H9 (cell line): ENCODE data around the gene MEMO1. TPM values are rescaled to one million over a fixed set of nuclear protein-coding genes. Genes with fewer than 3 reads are reported as not detected.

Experiments
- DNase-seq: peaks from one replicate; pipeline ENCODE4 v3.0.0-alpha.2; 2017
- H2AFZ ChIP-seq: one replicate; pipeline ENCODE4 v1.6.1; 2013; ENCODE audit warnings: mild to moderate bottlenecking, low read length, control low read depth, moderate library complexity
- H2AK5ac ChIP-seq: 2 replicates; pipeline ENCODE4 v1.6.1; 2013; ENCODE audit warnings: low read length, control low read depth, mixed read lengths; ENCODE audit not compliant: insufficient read length
- H2BK120ac ChIP-seq: one replicate; pipeline ENCODE4 v1.6.1; 2013; ENCODE audit warnings: low read depth, mild to moderate bottlenecking, low read length, control low read depth, inconsistent platforms; ENCODE audit not compliant: poor library complexity, severe bottlenecking
- H2BK12ac ChIP-seq: 2 replicates; pipeline ENCODE4 v1.6.1; 2013; ENCODE audit warnings: low read length, control low read depth, mixed read lengths, low read depth; ENCODE audit not compliant: insufficient read length
- H2BK15ac ChIP-seq: 2 replicates; pipeline ENCODE4 v1.6.1; 2013; ENCODE audit warnings: low read depth, low read length, control low read depth
- H2BK20ac ChIP-seq: one replicate; pipeline ENCODE4 v1.6.1; 2013; ENCODE audit warnings: low read depth, mild to moderate bottlenecking, low read length, control low read depth, inconsistent platforms; ENCODE audit not compliant: poor library complexity, severe bottlenecking
- H2BK5ac ChIP-seq: 2 replicates; pipeline ENCODE4 v1.6.1; 2013; ENCODE audit warnings: low read length, control low read depth, mixed read lengths; ENCODE audit not compliant: insufficient read length
- H3K14ac ChIP-seq: 2 replicates; pipeline ENCODE4 v1.6.1; 2013; ENCODE audit warnings: low read length, control low read depth; ENCODE audit not compliant: insufficient read depth
- H3K18ac ChIP-seq: 2 replicates; pipeline ENCODE4 v1.6.1; 2013; ENCODE audit warnings: low read depth, mild to moderate bottlenecking, mixed read lengths, low read length, control low read depth; ENCODE audit not compliant: insufficient read length
- H3K23ac ChIP-seq: 2 replicates; pipeline ENCODE4 v1.6.1; 2013; ENCODE audit warnings: low read length, control low read depth, mixed read lengths, low read depth; ENCODE audit not compliant: insufficient read length
- H3K23me2 ChIP-seq: 2 replicates; pipeline ENCODE4 v1.6.1; 2013; ENCODE audit warnings: low read depth, mild to moderate bottlenecking, mixed read lengths, low read length, control low read depth; ENCODE audit not compliant: insufficient read length, poor library complexity, severe bottlenecking
- H3K27ac ChIP-seq: 2 replicates; pipeline ENCODE4 v1.5.1; 2013; ENCODE audit warnings: low read length, control low read depth, mixed read lengths, low read depth; ENCODE audit not compliant: insufficient read length
- H3K27me3 ChIP-seq: 2 replicates; pipeline ENCODE4 v1.6.1; 2013; ENCODE audit warnings: low read length, control low read depth, inconsistent platforms; ENCODE audit not compliant: insufficient read depth
- H3K4ac ChIP-seq: 2 replicates; pipeline ENCODE4 v1.6.1; 2013; ENCODE audit warnings: low read depth, mild to moderate bottlenecking, control low read depth, inconsistent platforms, low read length, moderate library complexity
- H3K4me1 ChIP-seq: 2 replicates; pipeline ENCODE4 v1.6.1; 2013; ENCODE audit warnings: low read length, control low read depth, inconsistent platforms; ENCODE audit not compliant: insufficient read depth
- H3K4me2 ChIP-seq: 2 replicates; pipeline ENCODE4 v1.6.1; 2013; ENCODE audit warnings: low read length, control low read depth, mixed read lengths; ENCODE audit not compliant: insufficient read length, insufficient read depth
- H3K56ac ChIP-seq: 2 replicates; pipeline ENCODE4 v1.6.1; 2013; ENCODE audit warnings: low read depth, mild to moderate bottlenecking, mixed read lengths, low read length, control low read depth; ENCODE audit not compliant: insufficient read length
- H3K79me1 ChIP-seq: 2 replicates; pipeline ENCODE4 v1.6.1; 2013; ENCODE audit warnings: low read depth, mild to moderate bottlenecking, moderate library complexity, low read length, control low read depth, inconsistent platforms; ENCODE audit not compliant: insufficient read depth, poor library complexity, severe bottlenecking
- H3K79me2 ChIP-seq: 2 replicates; pipeline ENCODE4 v1.6.1; 2013; ENCODE audit warnings: low read length, control low read depth, inconsistent platforms; ENCODE audit not compliant: insufficient read depth
- H3K9ac ChIP-seq: 2 replicates; pipeline ENCODE4 v1.6.1; 2013; ENCODE audit warnings: low read length, control low read depth, mixed read lengths; ENCODE audit not compliant: insufficient read length; ENCODE audit errors: extremely low read depth
- H3K9me3 ChIP-seq: one replicate; pipeline ENCODE4 v1.6.1; 2013; ENCODE audit warnings: low read depth, low read length, inconsistent platforms; ENCODE audit not compliant: control insufficient read depth
- H3T11ph ChIP-seq: one replicate; pipeline ENCODE4 v1.6.1; 2013; ENCODE audit warnings: mild to moderate bottlenecking, low read length, control low read depth, inconsistent platforms
- H4K20me1 ChIP-seq: one replicate; pipeline ENCODE4 v1.6.1; 2013; ENCODE audit not compliant: control insufficient read depth, insufficient read length, insufficient read depth
- H4K5ac ChIP-seq: 2 replicates; pipeline ENCODE4 v1.6.1; 2013; ENCODE audit warnings: low read depth, mild to moderate bottlenecking, mixed read lengths, low read length, control low read depth; ENCODE audit not compliant: insufficient read length
- H4K8ac ChIP-seq: replicated peaks from 2 replicates; pipeline ENCODE4 v1.6.1; 2013; ENCODE audit warnings: low read length, control low read depth, mixed read lengths, low read depth; ENCODE audit not compliant: insufficient read length
- H4K91ac ChIP-seq: 2 replicates; pipeline ENCODE4 v1.6.1; 2013; ENCODE audit warnings: low read depth, mild to moderate bottlenecking, moderate library complexity, mixed read lengths, low read length, control low read depth; ENCODE audit not compliant: insufficient read length
- H3K27ac Mint-ChIP-seq, 3 experiments: 2 replicates in 2 of 3; 3 replicates in 1 of 3; pipeline ENCODE4 v1.8.0; 2020 to 2021; ENCODE audit warnings: mixed read lengths in 3 of 3, mild to moderate bottlenecking in 1 of 3, moderate library complexity in 1 of 3
- H3K27me3 Mint-ChIP-seq: 2 replicates; pipeline ENCODE4 v1.8.0; 2021; ENCODE audit warnings: low read depth, mild to moderate bottlenecking, moderate library complexity, mixed read lengths
- H3K36me3 Mint-ChIP-seq, 3 experiments: 2 replicates in 2 of 3; 3 replicates in 1 of 3; pipeline ENCODE4 v1.8.0; 2020 to 2021; ENCODE audit warnings: low read depth in 3 of 3, mixed read lengths in 3 of 3; ENCODE audit not compliant: insufficient read depth in 1 of 3
- H3K4me1 Mint-ChIP-seq, 2 experiments: 2 replicates each; pipeline ENCODE4 v1.8.0; 2020; ENCODE audit warnings: mixed read lengths in 2 of 2
- H3K4me3 Mint-ChIP-seq, 2 experiments: 2 replicates in 1 of 2; 3 replicates in 1 of 2; pipeline ENCODE4 v1.8.0; 2020 to 2021; ENCODE audit warnings: mild to moderate bottlenecking in 2 of 2, mixed read lengths in 2 of 2, moderate library complexity in 1 of 2
- H3K9me3 Mint-ChIP-seq, 2 experiments: 2 replicates in 1 of 2; 3 replicates in 1 of 2; pipeline ENCODE4 v1.8.0; 2020; ENCODE audit warnings: mild to moderate bottlenecking in 2 of 2, mixed read lengths in 2 of 2, moderate library complexity in 1 of 2
- CTCF ChIP-seq: fragments of 200-600 bp; sonication (generic); conservative IDR thresholded peaks from 3 replicates; pipeline ENCODE4 v1.8.0; 2021; ENCODE audit warnings: antibody characterized with exemption, mild to moderate bottlenecking
- WGBS: extraction: QIAGEN DNeasy Blood & Tissue Kit; methylation state at CpG from one replicate; pipeline ENCODE4 v1.1.7; 2013; ENCODE audit warnings: missing lambda C conversion rate, low lambda C conversion rate, mixed read lengths; ENCODE audit not compliant: insufficient read length; ENCODE audit errors: extremely low coverage; 5-methylcytosine and 5-hydroxymethylcytosine counted together
- total RNA-seq: library from RNA; stranded (reverse); gene quantifications from 2 replicates; pipeline ENCODE4 v1.2.1, GENCODE V29; 2021

The MEMO1 gene
- total RNA-seq, 1 experiment from 2014 or later, result 49.4 TPM

DNA sequence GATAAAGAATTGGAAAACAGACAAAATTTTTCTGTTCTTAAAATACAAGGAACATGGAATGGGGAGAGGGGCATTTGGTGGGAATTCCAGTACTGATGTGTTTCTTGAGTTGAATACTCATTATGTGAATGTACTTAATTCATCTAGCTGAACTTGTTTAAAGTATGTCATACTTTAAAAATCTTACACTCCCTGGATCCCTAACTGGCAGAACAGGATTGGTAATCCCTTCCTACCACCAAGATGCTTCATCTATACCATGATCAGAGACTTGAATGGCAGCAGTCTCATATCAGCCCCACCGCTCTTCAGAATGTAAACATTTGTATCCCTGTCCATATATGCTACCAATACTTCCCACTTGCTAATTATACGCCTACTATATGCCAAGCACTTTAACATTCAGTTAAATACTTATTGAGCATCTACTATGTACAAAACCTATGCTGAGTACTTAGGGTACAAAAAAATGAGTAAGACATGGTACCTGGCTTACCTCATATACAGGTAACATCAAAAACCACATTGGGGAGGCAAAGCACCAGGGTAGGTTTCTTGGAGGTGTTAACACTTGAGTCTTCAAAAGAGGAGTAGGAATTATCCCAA, 5.3 kb downstream of the MEMO1 start:
- no peak overlapping the region for H3K4me3 Mint-ChIP-seq
- Histone ChIP-seq H3K79me1 (peaks cover 3% of the 10 kb centered on the region), H4K20me1 (no peaks in the 10 kb centered on the region), H2BK15ac (no peak overlapping the region), H2AFZ (no peak overlapping the region), H3T11ph (no peak overlapping the region), H3K14ac (no peak overlapping the region), H2BK20ac (no peak overlapping the region), H2AK5ac (no peak overlapping the region), H3K4me2 (no peak overlapping the region), H3K56ac (no peak overlapping the region), H3K23me2 (peaks cover 8% of the 10 kb centered on the region), H2BK120ac (no peak overlapping the region), H3K27ac (no peak overlapping the region), H3K79me2 (peaks cover 31% of the 10 kb centered on the region; the same call in 1 of the 2 replicates), H2BK5ac (no peak overlapping the region), H4K91ac (no peak overlapping the region), H3K4me1 (no peaks in the 10 kb centered on the region), H3K4ac (no peak overlapping the region), H3K23ac (no peak overlapping the region), H3K9ac (no peak overlapping the region), H2BK12ac (no peak overlapping the region), H3K27me3 (no peaks in the 10 kb centered on the region), H4K8ac (no peak overlapping the region), H3K18ac (no peak overlapping the region), H4K5ac (no peak overlapping the region), H3K9me3 (no peaks in the 10 kb centered on the region)
- no peaks in the 10 kb centered on the region for H3K9me3 Mint-ChIP-seq
- DNase-seq, result no peak
- H3K4me1 Mint-ChIP-seq, result peaks cover 23% of the 10 kb centered on the region in 2 experiments
- H3K27me3 Mint-ChIP-seq, result no peaks in the 10 kb centered on the region
- TF ChIP-seq CTCF, result no peak
- H3K36me3 Mint-ChIP-seq, result peaks cover 0 to 3% (median 3%) of the 10 kb centered on the region in 3 experiments; a peak in 2 of 7 replicates
- H3K27ac Mint-ChIP-seq, result no peak overlapping the region; a peak in 1 of 7 replicates
- no CpG with 5 or more reads among the region's 2 CpGs for WGBS
